Keratinocyte (primary cell): ENCODE measurements around the gene NETO2. TPM values are rescaled to one million over a fixed set of nuclear protein-coding genes. Genes with fewer than 3 reads are reported as not detected.
"Not testable (repeated sequence)": the region's sequence is repeated elsewhere in the genome, so short reads cannot be mapped to it uniquely, and the experiment has no call there.

Experiments used
- DNase-seq: peaks from one replicate; pipeline ENCODE4 v3.0.0-alpha.2; 2011; ENCODE audit warnings: low read depth, missing footprints, low spot score
- FAIRE-seq: peaks from 2 replicates; lab custom pipeline; 2011; peaks lifted over from hg19 to GRCh38; lab: Jason Lieb, UNC
- H2AFZ ChIP-seq: 2 replicates; pipeline ENCODE4 v1.6.0; 2012; ENCODE audit warnings: low read length, control low read depth, inconsistent platforms; ENCODE audit not compliant: control insufficient read depth
- H3K27ac ChIP-seq: 2 replicates; pipeline ENCODE4 v1.5.1; 2011; ENCODE audit warnings: low read length; ENCODE audit not compliant: control insufficient read depth, insufficient read depth
- H3K27me3 ChIP-seq: 3 replicates; pipeline ENCODE4 v1.6.0; 2011; ENCODE audit warnings: low read length; ENCODE audit not compliant: control insufficient read depth, insufficient read depth; ENCODE audit errors: extremely low read depth
- H3K36me3 ChIP-seq, 2 experiments: 2 replicates in 1 of 2; 3 replicates in 1 of 2; pipeline ENCODE4 v1.5.1; 2011; ENCODE audit warnings: low read length in 2 of 2, mild to moderate bottlenecking in 1 of 2; ENCODE audit not compliant: control insufficient read depth in 2 of 2, insufficient read depth in 2 of 2; ENCODE audit errors: extremely low read depth in 1 of 2
- H3K4me1 ChIP-seq: 3 replicates; pipeline ENCODE4 v1.5.1; 2011; ENCODE audit warnings: low read length; ENCODE audit not compliant: control insufficient read depth, insufficient read depth; ENCODE audit errors: extremely low read depth
- H3K4me2 ChIP-seq: 3 replicates; pipeline ENCODE4 v1.6.0; 2011; ENCODE audit warnings: low read depth, low read length; ENCODE audit not compliant: control insufficient read depth, insufficient read depth; ENCODE audit errors: extremely low read depth
- H3K4me3 ChIP-seq, 3 experiments: fragments of 200-600 bp in 1 of 3; sonication (generic) in 1 of 3; 2 replicates in 2 of 3; 3 replicates in 1 of 3; pipeline ENCODE4 v1.5.1; 2011 to 2016; ENCODE audit warnings: low read length in 3 of 3, mild to moderate bottlenecking in 3 of 3, control low read depth in 2 of 3, inconsistent platforms in 1 of 3, low read depth in 1 of 3, mixed read lengths in 1 of 3, mixed run types in 1 of 3, moderate library complexity in 1 of 3; ENCODE audit not compliant: control insufficient read depth in 2 of 3, insufficient read depth in 2 of 3; ENCODE audit errors: extremely low read depth in 1 of 3
- H3K79me2 ChIP-seq: 2 replicates; pipeline ENCODE4 v1.6.0; 2012; ENCODE audit warnings: low read length; ENCODE audit not compliant: control insufficient read depth, insufficient read depth
- H3K9ac ChIP-seq: 3 replicates; pipeline ENCODE4 v1.6.0; 2011; ENCODE audit warnings: low read length; ENCODE audit not compliant: control insufficient read depth, insufficient read depth; ENCODE audit errors: extremely low read depth
- H3K9me1 ChIP-seq: 3 replicates; pipeline ENCODE4 v1.6.0; 2011; ENCODE audit warnings: low read length; ENCODE audit not compliant: control insufficient read depth, insufficient read depth; ENCODE audit errors: extremely low read depth
- H3K9me3 ChIP-seq: 2 replicates; pipeline ENCODE4 v1.5.1; 2012; ENCODE audit warnings: low read depth, low read length; ENCODE audit not compliant: control insufficient read depth
- H4K20me1 ChIP-seq: 3 replicates; pipeline ENCODE4 v1.6.0; 2011; ENCODE audit warnings: low read length; ENCODE audit not compliant: control insufficient read depth, insufficient read depth; ENCODE audit errors: extremely low read depth
- CTCF ChIP-seq, 3 experiments: IDR thresholded peaks in 1 of 3; conservative IDR thresholded peaks in 1 of 3; optimal IDR thresholded peaks in 1 of 3; 2 replicates in 2 of 3; 3 replicates in 1 of 3; pipeline versions ENCODE3 to v1.5.1; 2011; ENCODE audit warnings: low read length in 3 of 3, mild to moderate bottlenecking in 3 of 3, moderate library complexity in 2 of 3, control low read depth in 1 of 3, inconsistent platforms in 1 of 3; ENCODE audit not compliant: insufficient read depth in 2 of 3; ENCODE audit errors: extremely low read depth in 1 of 3
- EZH2 ChIP-seq: IDR thresholded peaks from one replicate; pipeline ENCODE4 v1.6.1; 2012; ENCODE audit warnings: inconsistent platforms, mild to moderate bottlenecking, low read length, moderate library complexity
- dilution Hi-C: fragments of 300-500 bp; cut with MboI; formaldehyde crosslinking; loops from one replicate; pipeline ENCODE4 v1.7.0; 2020; ENCODE audit warnings: low sequenced_read_pairs; ENCODE audit not compliant: extremely low pct_ligation_motif_present
- polyA plus RNA-seq, 5 experiments: library from polyadenylated mRNA; depleted of rRNA in 3 of 5; stranded (reverse) in 3 of 5; stranded (forward) in 1 of 5; unstranded in 1 of 5; fragments of >200 nt; gene quantifications; 1 replicate in 1 of 5; 2 replicates in 3 of 5; 3 replicates in 1 of 5; pipeline versions ENCODE4 v1.2.1 to v1.2.3, GENCODE V29; 2011 to 2012; ENCODE audit warnings: missing spikeins in 2 of 5, low read depth in 1 of 5, low replicate concordance in 1 of 5

Gene NETO2
- polyA plus RNA-seq, 1 donor (not counting 4 experiments of a cell fraction or from before 2014, with no cell fraction given) = 74.4 TPM

GRCh38 chr16:47060596-47060995, 83.1 kb downstream of the NETO2 start:
- Histone ChIP-seq H3K4me1 (peaks cover 4% of the 10 kb centered on the region), H3K4me3 (no peak overlapping the region), H4K20me1 (no peaks in the 10 kb centered on the region), H3K9ac (no peak overlapping the region), H3K27me3 (peaks cover 6% of the 10 kb centered on the region), H3K27ac (no peak overlapping the region), H2AFZ (no peak overlapping the region), H3K9me1 (no peaks in the 10 kb centered on the region), H3K79me2 (no peaks in the 10 kb centered on the region), H3K9me3 (no peaks in the 10 kb centered on the region), H3K4me2 (no peak overlapping the region), H3K36me3 (no peaks in the 10 kb centered on the region)
- TF ChIP-seq CTCF (optimal IDR thresholded peaks at IDR 0.05 in 1 of 3, IDR thresholded peaks at IDR 0.05 in 1 of 3, conservative IDR thresholded peaks at IDR 0.05 in 1 of 3; ENCODE audit: extremely low read depth in 1 of 3, insufficient read depth in 2 of 3, low read length in 3 of 3) (no peak), EZH2 (no peak)
- dilution Hi-C loops = no loop called here
- no peak for FAIRE-seq
- no peak for DNase-seq

- dilution Hi-C loops = no loop called here
- H3K9me1 ChIP-seq = no peaks in the 10 kb centered on the region
- no peak overlapping the region for H3K4me3 ChIP-seq
- H3K27me3 ChIP-seq = peaks cover 6% of the 10 kb centered on the region
- no peak for TF ChIP-seq CTCF (optimal IDR thresholded peaks at IDR 0.05 in 1 of 3, IDR thresholded peaks at IDR 0.05 in 1 of 3, conservative IDR thresholded peaks at IDR 0.05 in 1 of 3; ENCODE audit: extremely low read depth in 1 of 3, insufficient read depth in 2 of 3, low read length in 3 of 3)
- TF ChIP-seq EZH2 = no peak
- FAIRE-seq = no peak
- H3K9me3 ChIP-seq = no peaks in the 10 kb centered on the region
- no peak overlapping the region for H3K4me2 ChIP-seq
- no peak overlapping the region for H2AFZ ChIP-seq
- peaks cover 4% of the 10 kb centered on the region for H3K4me1 ChIP-seq
- H3K79me2 ChIP-seq = no peaks in the 10 kb centered on the region
- no peak overlapping the region for H3K9ac ChIP-seq
- H3K27ac ChIP-seq = no peak overlapping the region
- no peak for DNase-seq
- H4K20me1 ChIP-seq = no peaks in the 10 kb centered on the region
- no peaks in the 10 kb centered on the region for H3K36me3 ChIP-seq
Measured at GRCh38 chr16:47059991-47060390, 83.8 kb downstream of the NETO2 start.

GRCh38 chr16:47059130-47059529, 84.6 kb downstream of the NETO2 start:
- H2AFZ ChIP-seq, H3K79me2 ChIP-seq, H3K27me3 ChIP-seq, H3K9ac ChIP-seq, H3K9me1 ChIP-seq, FAIRE-seq, H3K4me1 ChIP-seq, H4K20me1 ChIP-seq, H3K27ac ChIP-seq, H3K36me3 ChIP-seq, dilution Hi-C loops, H3K4me3 ChIP-seq, H3K9me3 ChIP-seq, H3K4me2 ChIP-seq, DNase-seq: not testable (repeated sequence)
